Omental fat pad (tissue), 4 donors: ENCODE measurements around the gene USH1C. TPM values are rescaled to one million over a fixed set of nuclear protein-coding genes. Genes with fewer than 3 reads are reported as not detected.

Experiments used
- ATAC-seq: fragments of 150-250 bp; one replicate; pipeline ENCODE4 v1.9.1; 2016; ENCODE audit warnings: mild to moderate bottlenecking, moderate library complexity; ENCODE audit not compliant: low FRiP score
- DNase-seq: peaks from one replicate; pipeline ENCODE4 v3.0.0-alpha.2; 2019; ENCODE audit warnings: low spot score
- CTCF ChIP-seq, 3 donors: fragments of 450-650 bp; IDR thresholded peaks; one replicate each; pipeline ENCODE4 v1.5.1; 2016 to 2017; ENCODE audit warnings: antibody characterized with exemption in 3 of 3, mild to moderate bottlenecking in 3 of 3, moderate library complexity in 2 of 3
- total RNA-seq, 4 donors: library from RNA; depleted of rRNA; stranded (reverse); fragments of >200 nt; gene quantifications; one replicate each; pipeline ENCODE4 v1.1.0, GENCODE V29; 2016

The USH1C gene
- total RNA-seq, 4 donors from 2014 or later, result 0.19 TPM; not detected in 3

DNA sequence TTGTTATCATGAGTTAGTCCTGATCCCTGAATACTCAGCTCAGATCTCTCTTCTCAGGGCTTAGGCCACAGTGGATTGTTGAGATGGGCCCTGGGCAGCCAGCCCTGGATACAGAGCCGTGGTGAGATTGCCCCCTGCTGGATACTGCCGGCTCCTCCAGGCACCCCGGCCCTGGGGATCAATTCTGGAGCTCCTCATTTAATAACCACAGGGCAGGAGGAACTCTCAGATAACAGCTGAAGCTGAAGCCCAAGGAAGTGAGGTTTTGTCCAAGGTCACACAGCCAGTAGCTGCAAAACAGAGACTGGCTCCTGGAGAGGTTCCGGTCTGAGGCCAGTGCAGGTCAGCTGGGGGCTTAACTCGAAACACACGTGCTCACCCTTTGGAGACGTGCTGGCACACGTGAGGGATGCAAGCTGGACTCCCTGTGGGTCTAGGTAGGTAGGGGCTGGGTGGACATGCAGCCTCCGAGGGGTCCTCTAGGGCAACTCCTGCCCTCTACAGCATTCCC, 16.0 kb downstream of the USH1C start:
- no peak for TF ChIP-seq CTCF (IDR thresholded peaks at IDR 0.05)
- peak; percentile 67 for ATAC-seq
- no peak for DNase-seq

DNA sequence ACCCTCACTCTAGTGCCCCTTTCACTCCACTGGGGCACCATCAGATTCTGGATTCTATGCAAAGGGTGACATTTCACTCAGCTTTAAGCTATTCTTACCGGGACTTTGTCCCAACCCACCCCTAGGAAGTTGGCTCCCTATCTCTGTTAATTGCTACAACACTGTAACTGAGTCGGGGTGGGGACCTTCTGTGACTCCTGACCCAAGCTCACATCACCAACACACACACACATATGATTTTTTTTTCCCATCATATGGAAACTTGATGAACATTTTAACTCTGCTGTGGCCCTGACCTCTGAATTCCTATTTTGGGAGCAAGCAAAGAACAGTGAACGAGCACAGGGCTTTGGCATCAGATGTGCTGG, 16.6 kb downstream of the USH1C start:
- ATAC-seq (no peak), DNase-seq (no peak)
- no peak for TF ChIP-seq CTCF (IDR thresholded peaks at IDR 0.05)

DNA sequence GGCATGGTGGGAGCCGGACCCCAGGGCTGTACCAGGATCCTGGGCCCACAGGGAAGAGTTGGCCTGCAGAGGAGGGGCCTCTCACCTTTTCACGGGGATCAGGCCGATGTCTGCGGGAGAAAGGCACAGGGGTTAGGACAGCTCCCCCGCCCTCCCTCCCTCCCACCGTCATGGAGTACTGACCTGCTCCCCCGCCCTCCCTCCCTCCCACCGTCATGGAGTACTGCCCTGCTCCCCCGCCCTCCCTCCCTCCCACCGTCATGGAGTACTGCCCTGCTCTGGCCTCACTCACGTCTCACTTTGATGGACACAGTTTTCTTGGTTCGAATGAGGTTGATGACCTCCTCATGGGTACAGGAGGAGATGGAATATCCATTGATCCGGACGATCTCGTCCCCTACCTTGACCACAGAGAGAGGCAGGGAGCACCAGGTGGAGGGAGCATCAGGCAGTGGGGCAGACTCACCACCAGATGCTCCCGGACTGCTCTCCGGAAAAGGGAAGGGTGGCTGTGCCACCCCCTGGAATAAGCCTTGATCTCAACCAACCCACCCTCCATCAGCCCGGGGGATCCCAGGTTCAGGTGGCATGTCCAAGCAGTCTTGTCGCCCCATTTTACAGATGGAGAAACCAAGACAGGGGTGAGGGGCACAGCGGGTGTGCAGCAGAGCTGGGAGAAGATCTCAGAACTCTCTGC, 17.1 kb downstream of the USH1C start:
- DNase-seq, result no peak
- no peak for TF ChIP-seq CTCF (IDR thresholded peaks at IDR 0.05)
- ATAC-seq, result no peak

GRCh38 chr11:17526326-17526725, 17.9 kb downstream of the USH1C start:
- no peak for ATAC-seq
- TF ChIP-seq CTCF (IDR thresholded peaks at IDR 0.05), result no peak
- DNase-seq, result no peak

- ATAC-seq (no peak), DNase-seq (no peak)
- no peak for TF ChIP-seq CTCF (IDR thresholded peaks at IDR 0.05)
Observed at GRCh38 chr11:17525570-17525969, 18.6 kb downstream of the USH1C start.

GRCh38 chr11:17524221-17524620, 20.0 kb downstream of the USH1C start:
- ATAC-seq (no peak), DNase-seq (no peak)
- TF ChIP-seq CTCF (IDR thresholded peaks at IDR 0.05), result no peak

GRCh38 chr11:17522655-17523054, 21.6 kb downstream of the USH1C start:
- ATAC-seq (no peak), DNase-seq (no peak)
- no peak for TF ChIP-seq CTCF (IDR thresholded peaks at IDR 0.05)
